HCT116 (cell line): ENCODE measurements around the gene ABCA1. TPM values are rescaled to one million over a fixed set of nuclear protein-coding genes. Genes with fewer than 3 reads are reported as not detected.
A peak's percentile ranks its signal among the peaks of the same experiment; 100 is the strongest.

Experiments
- ATAC-seq: fragments of 200-7000 bp; cut with Tn5 transposase; 2 replicates; pipeline ENCODE4 v1.9.1; 2020; ENCODE audit warnings: mild to moderate bottlenecking, moderate library complexity
- BruUV-seq: library from RNA; stranded (reverse); fragments of 400-500 nt; replicated peaks from 2 replicates; lab custom pipeline; 2021; lab: Mats Ljungman, UMichigan
- CTCF ChIA-PET: fragments of 300-600 bp; sonication (Branson Sonifier 250); formaldehyde crosslinking; loops from one replicate; lab custom pipeline; 2021; ENCODE audit warnings: antibody characterized with exemption; lab: Charles Lee
- POLR2A ChIA-PET: fragments of 300-600, 350-600 bp; sonication (Branson Sonifier 250); formaldehyde crosslinking; loops from one replicate; lab custom pipeline; 2021; ENCODE audit warnings: antibody characterized with exemption; lab: Charles Lee
- RAD21 ChIA-PET, 2 experiments: fragments of 300-600 bp; sonication (Branson Sonifier 250); formaldehyde crosslinking; loops; one replicate each; lab custom pipeline; 2023; ENCODE audit warnings: low total read pairs in 2 of 2; ENCODE audit not compliant: uncharacterized antibody in 2 of 2, unreplicated experiment in 2 of 2, low non-redundant PET in 1 of 2; lab: Charles Lee
- DNase-seq: peaks from one replicate; pipeline ENCODE4 v3.0.0-alpha.2; 2010; ENCODE audit warnings: low read depth, low spot score
- H2AFZ ChIP-seq: fragments of 200-600 bp; shearing (Covaris generic), sonication (generic); 2 replicates; pipeline ENCODE4 v1.6.1; 2017; ENCODE audit warnings: low read depth, mixed run types, mixed read lengths, antibody characterized with exemption, low read length; ENCODE audit not compliant: poor library complexity, severe bottlenecking
- H3K27ac ChIP-seq: 2 replicates; pipeline ENCODE4 v1.5.1; 2012; ENCODE audit warnings: low read depth, low read length
- H3K27me3 ChIP-seq: fragments of 200-600 bp; sonication (generic); 2 replicates; pipeline ENCODE4 v1.6.1; 2016; ENCODE audit warnings: mixed run types, low read length, mixed read lengths; ENCODE audit not compliant: insufficient read depth
- H3K36me3 ChIP-seq, 2 experiments: fragments of 200-500 bp in 1 of 2; fragments of 200-600 bp in 1 of 2; sonication (Bioruptor generic) in 1 of 2; sonication (generic) in 1 of 2; 2 replicates each; pipeline versions ENCODE4 v1.5.1 to v1.6.1; 2014 to 2016; ENCODE audit warnings: low read length in 2 of 2, inconsistent platforms in 1 of 2, mixed read lengths in 1 of 2, mixed run types in 1 of 2; ENCODE audit not compliant: insufficient read depth in 2 of 2, control insufficient read depth in 1 of 2
- H3K4me1 ChIP-seq, 2 experiments: fragments of 200-600 bp in 1 of 2; sonication (generic) in 1 of 2; 2 replicates each; pipeline versions ENCODE4 v1.5.1 to v1.6.1; 2012 to 2017; ENCODE audit warnings: low read length in 2 of 2, inconsistent platforms in 1 of 2, mild to moderate bottlenecking in 1 of 2, mixed read lengths in 1 of 2, mixed run types in 1 of 2, moderate library complexity in 1 of 2; ENCODE audit not compliant: insufficient read depth in 2 of 2, control insufficient read depth in 1 of 2
- H3K4me2 ChIP-seq: fragments of 200-600 bp; sonication (generic); 2 replicates; pipeline ENCODE4 v1.6.1; 2017; ENCODE audit warnings: mixed run types, low read length, mixed read lengths
- H3K4me3 ChIP-seq, 2 experiments: fragments of 200-600 bp in 1 of 2; sonication (generic) in 1 of 2; replicated peaks in 1 of 2; 2 replicates each; pipeline ENCODE4 v1.5.1; 2011 to 2016; ENCODE audit warnings: low read length in 2 of 2, control low read depth in 1 of 2, low read depth in 1 of 2, mild to moderate bottlenecking in 1 of 2, mixed read lengths in 1 of 2, mixed run types in 1 of 2
- H3K79me2 ChIP-seq: fragments of 200-600 bp; sonication (generic); 2 replicates; pipeline ENCODE4 v1.6.1; 2017; ENCODE audit warnings: mild to moderate bottlenecking, mixed run types, low read length, moderate library complexity, mixed read lengths; ENCODE audit not compliant: insufficient read depth
- H3K9ac ChIP-seq: fragments of 200-600 bp; sonication (generic); 2 replicates; pipeline ENCODE4 v1.6.1; 2016; ENCODE audit warnings: low read length, mixed read lengths
- H3K9me2 ChIP-seq: fragments of 200-600 bp; sonication (generic), shearing (Covaris generic); 2 replicates; pipeline ENCODE4 v1.6.1; 2017; ENCODE audit warnings: mixed run types, mild to moderate bottlenecking, moderate library complexity; ENCODE audit not compliant: insufficient read depth
- H3K9me3 ChIP-seq, 2 experiments: fragments of 200-500 bp in 1 of 2; fragments of 200-600 bp in 1 of 2; sonication (Bioruptor generic) in 1 of 2; sonication (generic) in 1 of 2; 2 replicates each; pipeline ENCODE4 v1.6.1; 2014 to 2017; ENCODE audit warnings: low read length in 2 of 2, mixed read lengths in 2 of 2, inconsistent platforms in 1 of 2, low read depth in 1 of 2, mild to moderate bottlenecking in 1 of 2, mixed run types in 1 of 2, moderate library complexity in 1 of 2; ENCODE audit not compliant: control insufficient read depth in 1 of 2, insufficient read depth in 1 of 2
- H4K20me1 ChIP-seq: fragments of 200-600 bp; sonication (generic), shearing (Covaris generic); 2 replicates; pipeline ENCODE4 v1.6.1; 2017; ENCODE audit warnings: mixed run types, mild to moderate bottlenecking, moderate library complexity; ENCODE audit not compliant: insufficient read depth
- ELF1 ChIP-seq: IDR thresholded peaks from 2 replicates; pipeline ENCODE4 v1.6.1; 2012; ENCODE audit warnings: low read depth, borderline replicate concordance
- EZH2 ChIP-seq: fragments of 200-600 bp; sonication (generic); IDR thresholded peaks from 2 replicates; pipeline ENCODE4 v1.6.1; 2017; ENCODE audit warnings: antibody characterized with exemption, mixed run types
- JUND ChIP-seq: IDR thresholded peaks from 2 replicates; pipeline ENCODE4 v1.6.1; 2012
- POLR2A ChIP-seq: IDR thresholded peaks from 2 replicates; pipeline ENCODE4 v1.7.0; 2011; ENCODE audit warnings: borderline replicate concordance; ENCODE audit not compliant: insufficient read depth, insufficient read length; ENCODE audit errors: extremely low read depth
- RAD21 ChIP-seq: IDR thresholded peaks from 2 replicates; pipeline ENCODE4 v1.6.1; 2012; ENCODE audit warnings: low read depth, mild to moderate bottlenecking
- SP1 ChIP-seq: IDR thresholded peaks from 2 replicates; pipeline ENCODE4 v1.6.1; 2012; ENCODE audit warnings: low read depth
- ZNF274 ChIP-seq: fragments of 200-500 bp; sonication (Bioruptor generic); IDR thresholded peaks from 2 replicates; pipeline ENCODE4 v1.6.1; 2014; ENCODE audit warnings: mild to moderate bottlenecking, low read depth, low read length, inconsistent platforms
- intact Hi-C: fragments of 100-400 bp; cut with micrococcal nuclease; formaldehyde crosslinking; loops from 2 replicates; pipeline ENCODE4 v1.10.0; 2022
- total RNA-seq: library from RNA; stranded (reverse); gene quantifications from one replicate; pipeline ENCODE4 v1.2.1, GENCODE V29; 2021; ENCODE audit not compliant: unreplicated experiment
- TF ChIP-seq, protein P1 (sequence below): IDR thresholded peaks from 2 replicates; pipeline ENCODE4 v1.6.1; 2012; ENCODE audit warnings: low read depth
- TF ChIP-seq, protein P2 (sequence below): IDR thresholded peaks from 2 replicates; pipeline ENCODE4 v1.6.1; 2012
- TF ChIP-seq, protein P3 (sequence below), 3 experiments: fragments of 200-600 bp in 1 of 3; sonication (generic) in 1 of 3; IDR thresholded peaks in 2 of 3; conservative IDR thresholded peaks in 1 of 3; 2 replicates each; pipeline ENCODE4 v1.5.1; 2012 to 2017; ENCODE audit warnings: low read depth in 2 of 3, low read length in 2 of 3, antibody characterized with exemption in 1 of 3, borderline replicate concordance in 1 of 3, control low read depth in 1 of 3, mild to moderate bottlenecking in 1 of 3, mixed read lengths in 1 of 3, mixed run types in 1 of 3, moderate library complexity in 1 of 3; ENCODE audit not compliant: insufficient read depth in 1 of 3
- TF ChIP-seq, protein P4 (sequence below): IDR thresholded peaks from 2 replicates; pipeline ENCODE4 v1.6.1; 2011; ENCODE audit warnings: mild to moderate bottlenecking, low read length, moderate library complexity; ENCODE audit not compliant: insufficient replicate concordance; ENCODE audit errors: extremely low read depth

The ABCA1 gene
- total RNA-seq, 1 experiment from 2014 or later, result 0.89 TPM

DNA sequence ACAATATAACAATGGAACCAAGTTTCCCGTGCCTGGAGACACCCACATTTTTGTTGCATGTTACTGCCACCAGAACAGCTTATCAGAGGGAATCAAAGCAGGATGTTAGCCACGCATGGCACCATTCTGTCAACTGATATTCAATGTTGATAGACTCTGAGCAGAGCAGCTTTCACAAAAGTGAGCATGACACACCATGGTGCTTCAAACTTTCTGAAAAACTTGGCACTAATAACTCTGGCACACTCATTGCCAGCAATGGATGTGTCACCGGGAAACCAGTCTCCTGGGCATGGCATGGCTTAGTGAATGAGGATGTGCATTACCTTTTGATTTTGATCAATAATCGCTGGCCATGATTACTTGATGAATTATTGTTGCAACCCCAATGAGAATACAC, 144.4 kb downstream of the ABCA1 start (continued):
- TF ChIP-seq, protein P1, sequence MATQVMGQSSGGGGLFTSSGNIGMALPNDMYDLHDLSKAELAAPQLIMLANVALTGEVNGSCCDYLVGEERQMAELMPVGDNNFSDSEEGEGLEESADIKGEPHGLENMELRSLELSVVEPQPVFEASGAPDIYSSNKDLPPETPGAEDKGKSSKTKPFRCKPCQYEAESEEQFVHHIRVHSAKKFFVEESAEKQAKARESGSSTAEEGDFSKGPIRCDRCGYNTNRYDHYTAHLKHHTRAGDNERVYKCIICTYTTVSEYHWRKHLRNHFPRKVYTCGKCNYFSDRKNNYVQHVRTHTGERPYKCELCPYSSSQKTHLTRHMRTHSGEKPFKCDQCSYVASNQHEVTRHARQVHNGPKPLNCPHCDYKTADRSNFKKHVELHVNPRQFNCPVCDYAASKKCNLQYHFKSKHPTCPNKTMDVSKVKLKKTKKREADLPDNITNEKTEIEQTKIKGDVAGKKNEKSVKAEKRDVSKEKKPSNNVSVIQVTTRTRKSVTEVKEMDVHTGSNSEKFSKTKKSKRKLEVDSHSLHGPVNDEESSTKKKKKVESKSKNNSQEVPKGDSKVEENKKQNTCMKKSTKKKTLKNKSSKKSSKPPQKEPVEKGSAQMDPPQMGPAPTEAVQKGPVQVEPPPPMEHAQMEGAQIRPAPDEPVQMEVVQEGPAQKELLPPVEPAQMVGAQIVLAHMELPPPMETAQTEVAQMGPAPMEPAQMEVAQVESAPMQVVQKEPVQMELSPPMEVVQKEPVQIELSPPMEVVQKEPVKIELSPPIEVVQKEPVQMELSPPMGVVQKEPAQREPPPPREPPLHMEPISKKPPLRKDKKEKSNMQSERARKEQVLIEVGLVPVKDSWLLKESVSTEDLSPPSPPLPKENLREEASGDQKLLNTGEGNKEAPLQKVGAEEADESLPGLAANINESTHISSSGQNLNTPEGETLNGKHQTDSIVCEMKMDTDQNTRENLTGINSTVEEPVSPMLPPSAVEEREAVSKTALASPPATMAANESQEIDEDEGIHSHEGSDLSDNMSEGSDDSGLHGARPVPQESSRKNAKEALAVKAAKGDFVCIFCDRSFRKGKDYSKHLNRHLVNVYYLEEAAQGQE, result no peak
- no peak for TF ChIP-seq EZH2
- TF ChIP-seq RAD21, result no peak
- TF ChIP-seq, protein P2, sequence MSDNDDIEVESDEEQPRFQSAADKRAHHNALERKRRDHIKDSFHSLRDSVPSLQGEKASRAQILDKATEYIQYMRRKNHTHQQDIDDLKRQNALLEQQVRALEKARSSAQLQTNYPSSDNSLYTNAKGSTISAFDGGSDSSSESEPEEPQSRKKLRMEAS, result no peak
- no peak for TF ChIP-seq SP1
- TF ChIP-seq ZNF274, result no peak

DNA sequence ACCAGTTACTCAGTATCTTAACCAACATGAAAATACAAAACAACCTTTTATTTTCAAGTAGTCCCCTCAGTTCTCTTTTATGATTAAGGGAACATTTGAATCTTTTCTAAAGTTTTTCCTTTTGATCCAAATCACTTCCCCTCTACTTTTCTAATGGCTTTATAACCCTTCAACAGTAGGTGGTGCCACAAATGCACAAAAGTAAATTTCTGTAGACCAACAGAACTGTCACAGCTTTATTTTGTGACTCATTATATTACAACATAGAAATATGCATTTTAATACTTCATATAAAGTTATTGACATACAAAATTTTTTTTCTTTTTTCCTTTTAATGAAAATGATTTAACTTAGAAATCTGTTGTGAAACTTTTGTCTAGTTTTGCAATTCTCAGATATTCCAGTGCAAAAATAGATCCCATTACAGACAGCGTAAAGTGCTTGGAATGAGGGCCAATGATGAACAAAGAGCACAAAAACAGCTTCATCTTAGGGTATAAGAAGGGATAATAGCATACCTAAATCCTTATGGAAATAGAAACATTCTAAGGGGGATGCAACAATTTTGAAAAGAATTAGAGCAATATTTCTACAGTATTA, 147.1 kb downstream of the ABCA1 start:
- no peaks in the 10 kb centered on the region for H4K20me1 ChIP-seq
- CTCF ChIA-PET, result interaction anchor here (0.9 to 1.3 kb wide), 5 partner anchors 338 to 938 kb away, joined by 4 to 5 read pairs (median 4); no protein-coding TSS in a partner anchor
- ATAC-seq, result peak; percentile 57
- H3K9me3 ChIP-seq, result no peaks in the 10 kb centered on the region
- no peak overlapping the region for H2AFZ ChIP-seq
- H3K9ac ChIP-seq, result no peak overlapping the region
- RAD21 ChIA-PET, result no interaction called here
- no peaks in the 10 kb centered on the region for H3K9me2 ChIP-seq
- POLR2A ChIA-PET, result interaction anchor here (0.7 kb wide), 1 partner anchor 33 kb away, joined by 3 read pairs; the partner anchor contains the start of gene NIPSNAP3A
- intact Hi-C loops, result loop anchor here (1.0 to 10.0 kb wide), 3 partner anchors 378 to 754 kb away; no protein-coding TSS in a partner anchor
- H3K4me1 ChIP-seq, result no peaks in the 10 kb centered on the region
- no peak overlapping the region for H3K4me3 ChIP-seq
- no peak overlapping the region for H3K27ac ChIP-seq
- no peak overlapping the region for H3K4me2 ChIP-seq
- H3K79me2 ChIP-seq, result no peaks in the 10 kb centered on the region
- H3K36me3 ChIP-seq, result no peaks in the 10 kb centered on the region
- H3K27me3 ChIP-seq, result 0 out of 2 replicates have a peak, but pooled peaks cover 4% of the 10 kb centered on the region
- TF ChIP-seq POLR2A (no peak), JUND (no peak), RAD21 (peak; percentile 71), ELF1 (no peak)
- TF ChIP-seq, protein P3, sequence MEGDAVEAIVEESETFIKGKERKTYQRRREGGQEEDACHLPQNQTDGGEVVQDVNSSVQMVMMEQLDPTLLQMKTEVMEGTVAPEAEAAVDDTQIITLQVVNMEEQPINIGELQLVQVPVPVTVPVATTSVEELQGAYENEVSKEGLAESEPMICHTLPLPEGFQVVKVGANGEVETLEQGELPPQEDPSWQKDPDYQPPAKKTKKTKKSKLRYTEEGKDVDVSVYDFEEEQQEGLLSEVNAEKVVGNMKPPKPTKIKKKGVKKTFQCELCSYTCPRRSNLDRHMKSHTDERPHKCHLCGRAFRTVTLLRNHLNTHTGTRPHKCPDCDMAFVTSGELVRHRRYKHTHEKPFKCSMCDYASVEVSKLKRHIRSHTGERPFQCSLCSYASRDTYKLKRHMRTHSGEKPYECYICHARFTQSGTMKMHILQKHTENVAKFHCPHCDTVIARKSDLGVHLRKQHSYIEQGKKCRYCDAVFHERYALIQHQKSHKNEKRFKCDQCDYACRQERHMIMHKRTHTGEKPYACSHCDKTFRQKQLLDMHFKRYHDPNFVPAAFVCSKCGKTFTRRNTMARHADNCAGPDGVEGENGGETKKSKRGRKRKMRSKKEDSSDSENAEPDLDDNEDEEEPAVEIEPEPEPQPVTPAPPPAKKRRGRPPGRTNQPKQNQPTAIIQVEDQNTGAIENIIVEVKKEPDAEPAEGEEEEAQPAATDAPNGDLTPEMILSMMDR (IDR thresholded peaks at IDR 0.05 in 2 of 3, conservative IDR thresholded peaks at IDR 0.05 in 1 of 3; ENCODE audit: borderline replicate concordance in 1 of 3, insufficient read depth in 1 of 3, low read depth in 2 of 3, low read length in 2 of 3), result peak; percentile 47 to 59 (median 50); a peak in 5 of 6 replicates
- TF ChIP-seq, protein P4, sequence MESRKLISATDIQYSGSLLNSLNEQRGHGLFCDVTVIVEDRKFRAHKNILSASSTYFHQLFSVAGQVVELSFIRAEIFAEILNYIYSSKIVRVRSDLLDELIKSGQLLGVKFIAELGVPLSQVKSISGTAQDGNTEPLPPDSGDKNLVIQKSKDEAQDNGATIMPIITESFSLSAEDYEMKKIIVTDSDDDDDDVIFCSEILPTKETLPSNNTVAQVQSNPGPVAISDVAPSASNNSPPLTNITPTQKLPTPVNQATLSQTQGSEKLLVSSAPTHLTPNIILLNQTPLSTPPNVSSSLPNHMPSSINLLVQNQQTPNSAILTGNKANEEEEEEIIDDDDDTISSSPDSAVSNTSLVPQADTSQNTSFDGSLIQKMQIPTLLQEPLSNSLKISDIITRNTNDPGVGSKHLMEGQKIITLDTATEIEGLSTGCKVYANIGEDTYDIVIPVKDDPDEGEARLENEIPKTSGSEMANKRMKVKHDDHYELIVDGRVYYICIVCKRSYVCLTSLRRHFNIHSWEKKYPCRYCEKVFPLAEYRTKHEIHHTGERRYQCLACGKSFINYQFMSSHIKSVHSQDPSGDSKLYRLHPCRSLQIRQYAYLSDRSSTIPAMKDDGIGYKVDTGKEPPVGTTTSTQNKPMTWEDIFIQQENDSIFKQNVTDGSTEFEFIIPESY, result no peak
- no TSS peak for BruUV-seq
- peak; percentile 16 for DNase-seq
